HG03565 (cell line): Measurements from ENCODE around the gene RAB11FIP4.
"Not testable (repeated sequence)": the region's sequence is repeated elsewhere in the genome, so short reads cannot be mapped to it uniquely, and the experiment has no call there.

Experiments used
- ATAC-seq: cut with Tn5 transposase; IDR thresholded peaks from one replicate; pipeline ENCODE4 v1.9.1; 2021; ENCODE audit warnings: mild to moderate bottlenecking, moderate library complexity; ENCODE audit not compliant: unreplicated experiment

RAB11FIP4 gene

GRCh38 chr17:31431098-31431851 lies 39.8 kb downstream of the RAB11FIP4 start:
- no peak for ATAC-seq

- no peak for ATAC-seq
These were observed 40.6 kb downstream of the RAB11FIP4 start for GRCh38 chr17:31431852-31432658.

- ATAC-seq: no peak
These were observed 41.8 kb downstream of the RAB11FIP4 start for GRCh38 chr17:31433091-31433790.

- no peak for ATAC-seq
These were observed 42.6 kb downstream of the RAB11FIP4 start for GRCh38 chr17:31433811-31434726.

- ATAC-seq: no peak
These were observed 43.2 kb downstream of the RAB11FIP4 start for GRCh38 chr17:31434727-31435050.

GRCh38 chr17:31435581-31435980 lies 44.1 kb downstream of the RAB11FIP4 start:
- ATAC-seq: no peak

GRCh38 chr17:31437720-31438400 lies 46.4 kb downstream of the RAB11FIP4 start:
- ATAC-seq: no peak

GRCh38 chr17:31439716-31440115 lies 48.2 kb downstream of the RAB11FIP4 start:
- no peak for ATAC-seq

- ATAC-seq: no peak
These were observed 50.8 kb downstream of the RAB11FIP4 start for GRCh38 chr17:31442276-31442675.

- not testable (repeated sequence) for ATAC-seq
These were observed 51.4 kb downstream of the RAB11FIP4 start for GRCh38 chr17:31442856-31443255.

- no peak for ATAC-seq
These were observed 51.9 kb downstream of the RAB11FIP4 start for GRCh38 chr17:31443386-31443785.

- no peak for ATAC-seq
These were observed 52.6 kb downstream of the RAB11FIP4 start for GRCh38 chr17:31444026-31444425.

- no peak for ATAC-seq
These were observed 54.9 kb downstream of the RAB11FIP4 start for GRCh38 chr17:31446195-31446967.

- ATAC-seq: no peak
These were observed 57.1 kb downstream of the RAB11FIP4 start for GRCh38 chr17:31448467-31449077.

- no peak for ATAC-seq
These were observed 57.6 kb downstream of the RAB11FIP4 start for GRCh38 chr17:31449111-31449510.

GRCh38 chr17:31449746-31450145 lies 58.3 kb downstream of the RAB11FIP4 start:
- no peak for ATAC-seq

GRCh38 chr17:31452101-31452500 lies 60.6 kb downstream of the RAB11FIP4 start:
- no peak for ATAC-seq

- no peak for ATAC-seq
These were observed 61.2 kb downstream of the RAB11FIP4 start for GRCh38 chr17:31452561-31453110.

- no peak for ATAC-seq
These were observed 62.4 kb downstream of the RAB11FIP4 start for GRCh38 chr17:31453896-31454295.
